Spinal cord (tissue), 10 donors: ENCODE measurements around the gene PCP4L1. TPM values are rescaled to one million over a fixed set of nuclear protein-coding genes. Genes with fewer than 3 reads are reported as not detected.
A peak's percentile ranks its signal among the peaks of the same experiment; 100 is the strongest.

Experiments
- DNase-seq, 6 donors: peaks; one replicate each; pipeline versions ENCODE4 v3.0.0 to v3.0.0-alpha.2; 2013 to 2015; ENCODE audit warnings: low spot score in 6 of 6, low read depth in 4 of 6
- H3K27ac ChIP-seq: one replicate; pipeline ENCODE4 v1.5.1; 2013; ENCODE audit warnings: low read depth, low read length, control low read depth
- H3K27me3 ChIP-seq: one replicate; pipeline ENCODE4 v1.6.1; 2013; ENCODE audit warnings: low read length; ENCODE audit not compliant: control insufficient read depth, insufficient read depth
- H3K36me3 ChIP-seq: one replicate; pipeline ENCODE4 v1.6.1; 2013; ENCODE audit warnings: low read length; ENCODE audit not compliant: control insufficient read depth, insufficient read depth
- H3K4me1 ChIP-seq: one replicate; pipeline ENCODE4 v1.6.1; 2013; ENCODE audit warnings: low read length; ENCODE audit not compliant: control insufficient read depth, insufficient read depth
- H3K4me3 ChIP-seq: one replicate; pipeline ENCODE4 v1.5.1; 2013; ENCODE audit warnings: low read depth, low read length, control low read depth
- H3K9me3 ChIP-seq: one replicate; pipeline ENCODE4 v1.6.1; 2013; ENCODE audit warnings: low read length; ENCODE audit not compliant: control insufficient read depth, insufficient read depth
- WGBS: methylation state at CpG from one replicate; pipeline ENCODE4 v1.1.5; 2013; ENCODE audit warnings: missing lambda C conversion rate; ENCODE audit not compliant: insufficient coverage; 5-methylcytosine and 5-hydroxymethylcytosine counted together
- long read RNA-seq, 4 donors: transcript quantifications; one replicate each; lab custom pipeline, GENCODE V29; 2026
- polyA plus RNA-seq, 2 donors: library from polyadenylated mRNA; unstranded; fragments of 120-200 nt; gene quantifications; one replicate each; pipeline ENCODE4 v1.2.1, GENCODE V29; 2013; ENCODE audit not compliant: insufficient read length in 2 of 2
- total RNA-seq, 2 donors: library from RNA; depleted of rRNA in 1 of 2; stranded (reverse); fragments of 120-200 nt in 1 of 2; fragments of >200 nt in 1 of 2; gene quantifications; one replicate each; pipeline versions ENCODE4 v1.2.3 to v1.2.4, GENCODE V29; 2013 to 2014
- donor health status: healthy.

The PCP4L1 gene
- total RNA-seq: 10 to 100 TPM; 18.6 to 81.2 TPM
- polyA plus RNA-seq: 100 to 1,000 TPM; 104 to 113 TPM
- long read RNA-seq, donor 1, transcript PCP4L1-201 (3 exons, 1,424 nt): major isoform, 29 of 29 reads
- long read RNA-seq, donor 1, partial matches to known transcripts: 0 of 29 reads
- long read RNA-seq, donor 1, other reads (novel, unspliced or antisense): 0 of 29 reads
- long read RNA-seq, donor 2, transcript PCP4L1-201 (3 exons, 1,424 nt): major isoform, 7 of 27 reads
- long read RNA-seq, donor 2, partial matches to known transcripts: 20 of 27 reads
- long read RNA-seq, donor 2, other reads (novel, unspliced or antisense): 0 of 27 reads
- long read RNA-seq, donor 3, transcript PCP4L1-201 (3 exons, 1,424 nt): major isoform, 13 of 13 reads
- long read RNA-seq, donor 3, partial matches to known transcripts: 0 of 13 reads
- long read RNA-seq, donor 3, other reads (novel, unspliced or antisense): 0 of 13 reads
- long read RNA-seq, donor 4: 0 reads

DNA sequence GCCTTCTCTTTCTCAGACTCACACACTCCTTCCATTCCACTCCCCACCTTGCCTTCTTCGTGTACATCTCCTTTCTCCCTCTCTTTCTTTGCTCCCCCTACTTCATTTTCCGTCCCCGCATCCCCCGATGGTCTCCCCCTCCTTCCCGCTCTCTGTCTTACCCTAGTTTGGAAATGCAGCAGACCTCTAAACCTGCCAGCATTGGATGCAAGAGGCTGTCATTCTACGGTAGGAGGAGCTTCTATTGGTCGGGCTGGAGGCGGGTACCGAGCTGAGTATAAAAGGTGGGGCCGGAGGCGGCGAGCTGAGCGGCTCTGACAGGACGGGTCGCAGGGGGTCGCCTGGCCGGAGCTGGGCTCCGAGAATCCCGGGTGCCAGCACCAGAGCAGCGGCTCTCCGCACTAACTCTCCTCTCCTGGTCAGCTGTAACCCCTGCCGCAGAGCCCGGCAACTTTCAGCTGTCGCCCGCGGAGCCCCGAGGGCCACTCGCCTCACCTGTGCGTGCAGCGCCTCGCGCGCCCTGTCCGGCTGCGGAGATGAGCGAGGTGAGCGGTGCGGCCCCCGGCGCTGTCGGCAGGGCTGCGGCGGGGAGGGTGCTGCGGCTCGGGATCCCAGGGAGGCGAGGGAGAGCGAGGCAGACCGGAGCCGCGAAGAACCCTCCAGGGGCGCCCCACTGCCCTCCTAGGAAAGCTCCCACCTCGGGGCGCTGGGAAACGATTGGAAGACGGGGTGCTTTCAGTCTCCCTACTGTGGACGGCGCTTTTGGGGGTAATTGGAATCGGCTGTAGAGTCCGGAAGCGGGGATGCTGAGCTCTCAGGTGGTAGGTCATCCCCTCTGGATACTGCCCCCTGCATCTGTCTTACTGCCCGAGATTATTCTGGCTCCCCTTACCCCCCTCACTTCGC, at the start of gene PCP4L1:
Gene PCP4L1 (plus strand): TSS at position 307 of the 906 bp plus-strand sequence. CDS start 230 bp downstream, at position 537.
- DNase-seq: peak; percentile 69 to 98 (median 80)
- Histone ChIP-seq H3K9me3 (no peaks in the 10 kb centered on the region), H3K27me3 (peaks cover 10% of the 10 kb centered on the region), H3K36me3 (no peaks in the 10 kb centered on the region), H3K4me1 (peaks cover 13% of the 10 kb centered on the region), H3K4me3 (peak within 1 kb of the TSS; percentile 56), H3K27ac (no peak within 1 kb of the TSS)
- under 1% methylated on average over 55 of the region's 62 CpGs for WGBS

DNA sequence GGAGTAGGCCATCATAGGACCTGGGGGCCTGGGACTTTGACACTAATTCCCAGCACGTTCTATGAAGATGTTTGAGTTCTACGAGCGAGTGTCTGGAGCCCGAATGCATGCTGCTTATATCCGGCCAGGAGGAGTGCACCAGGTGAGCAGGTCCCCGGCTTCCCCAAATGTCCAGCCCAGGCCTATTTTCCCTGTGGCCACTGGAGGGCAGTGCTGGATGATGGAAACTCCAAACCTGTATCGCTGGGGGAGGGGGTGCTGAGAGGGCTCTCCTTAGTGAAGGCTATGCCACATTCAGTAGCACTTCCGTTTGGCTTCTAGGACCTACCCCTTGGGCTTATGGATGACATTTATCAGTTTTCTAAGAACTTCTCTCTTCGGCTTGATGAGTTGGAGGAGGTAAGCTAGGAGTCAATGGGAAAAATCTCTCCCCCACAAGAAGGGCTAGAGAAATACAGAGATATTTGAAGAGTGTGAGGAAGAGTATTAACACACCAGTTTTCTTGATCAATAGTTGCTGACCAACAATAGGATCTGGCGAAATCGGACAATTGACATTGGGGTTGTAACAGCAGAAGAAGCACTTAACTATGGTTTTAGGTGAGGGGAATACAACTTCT, 48.6 kb upstream of the PCP4L1 start:
- H3K27me3 ChIP-seq: no peaks in the 10 kb centered on the region
- H3K9me3 ChIP-seq: no peaks in the 10 kb centered on the region
- H3K4me3 ChIP-seq: no peak overlapping the region
- peak in 3 of 6 donors; percentile 49 to 91 (median 83) for DNase-seq
- no peak overlapping the region for H3K27ac ChIP-seq
- 29% methylated on average over 6 of the region's 11 CpGs for WGBS
- H3K36me3 ChIP-seq: peaks cover 74% of the 10 kb centered on the region
- H3K4me1 ChIP-seq: no peaks in the 10 kb centered on the region

DNA sequence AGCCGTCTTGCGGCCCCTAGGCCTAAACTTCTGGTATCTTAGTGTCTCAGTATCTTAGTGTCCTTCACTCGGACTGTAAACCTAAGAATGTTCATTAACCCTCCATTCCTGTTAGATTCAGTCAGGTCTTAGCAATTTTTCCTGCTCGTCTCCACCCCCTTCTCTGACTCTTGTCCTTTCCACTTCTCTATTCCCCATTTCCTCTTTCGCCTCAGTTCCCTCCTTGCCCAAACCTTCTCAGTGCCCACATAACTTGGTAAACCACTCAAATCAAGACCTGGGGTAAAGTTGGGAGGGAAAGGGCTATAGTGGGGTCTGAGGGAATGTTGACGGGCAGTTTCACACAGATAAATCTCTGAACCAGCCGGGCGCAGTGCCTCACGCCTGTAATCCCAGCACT, 44.2 kb upstream of the PCP4L1 start:
- Histone ChIP-seq H3K9me3 (no peaks in the 10 kb centered on the region), H3K4me3 (no peak overlapping the region), H3K4me1 (no peaks in the 10 kb centered on the region), H3K27me3 (no peaks in the 10 kb centered on the region), H3K27ac (no peak overlapping the region), H3K36me3 (peaks cover 57% of the 10 kb centered on the region)
- 94% methylated on average over 5 of the region's 9 CpGs for WGBS
- DNase-seq: no peak

DNA sequence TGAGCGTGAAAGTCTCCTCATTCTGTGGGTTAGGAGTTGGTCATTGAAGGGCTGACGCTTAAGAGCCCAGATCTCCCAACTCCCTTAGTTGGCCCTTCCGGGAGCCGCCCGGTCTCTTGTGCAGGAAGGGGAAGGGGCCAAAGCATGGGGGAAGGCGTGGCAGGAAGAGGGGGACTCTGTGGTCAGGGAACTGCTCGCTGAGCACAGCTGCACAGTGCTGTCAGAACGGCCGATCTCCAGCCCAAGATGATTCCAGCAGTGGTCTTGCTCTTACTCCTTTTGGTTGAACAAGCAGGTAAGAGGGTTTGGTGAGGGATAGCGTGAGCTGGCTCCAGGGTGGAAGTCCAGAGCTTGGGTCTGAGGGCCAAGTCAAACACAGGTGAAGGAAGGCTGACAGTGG, 43.5 kb upstream of the PCP4L1 start, which contains the start of gene FCER1G:
Gene FCER1G (plus strand): TSS at position 220 of the 400 bp plus-strand sequence. CDS start 27 bp downstream, at position 247.
- H3K36me3 ChIP-seq: peaks cover 49% of the 10 kb centered on the region
- no peaks in the 10 kb centered on the region for H3K4me1 ChIP-seq
- WGBS: 97% methylated on average over 9 of the region's 10 CpGs
- H3K9me3 ChIP-seq: no peaks in the 10 kb centered on the region
- H3K4me3 ChIP-seq: peak within 1 kb of the TSS; percentile 12
- no peak for DNase-seq
- H3K27ac ChIP-seq: no peak within 1 kb of the TSS
- no peaks in the 10 kb centered on the region for H3K27me3 ChIP-seq

DNA sequence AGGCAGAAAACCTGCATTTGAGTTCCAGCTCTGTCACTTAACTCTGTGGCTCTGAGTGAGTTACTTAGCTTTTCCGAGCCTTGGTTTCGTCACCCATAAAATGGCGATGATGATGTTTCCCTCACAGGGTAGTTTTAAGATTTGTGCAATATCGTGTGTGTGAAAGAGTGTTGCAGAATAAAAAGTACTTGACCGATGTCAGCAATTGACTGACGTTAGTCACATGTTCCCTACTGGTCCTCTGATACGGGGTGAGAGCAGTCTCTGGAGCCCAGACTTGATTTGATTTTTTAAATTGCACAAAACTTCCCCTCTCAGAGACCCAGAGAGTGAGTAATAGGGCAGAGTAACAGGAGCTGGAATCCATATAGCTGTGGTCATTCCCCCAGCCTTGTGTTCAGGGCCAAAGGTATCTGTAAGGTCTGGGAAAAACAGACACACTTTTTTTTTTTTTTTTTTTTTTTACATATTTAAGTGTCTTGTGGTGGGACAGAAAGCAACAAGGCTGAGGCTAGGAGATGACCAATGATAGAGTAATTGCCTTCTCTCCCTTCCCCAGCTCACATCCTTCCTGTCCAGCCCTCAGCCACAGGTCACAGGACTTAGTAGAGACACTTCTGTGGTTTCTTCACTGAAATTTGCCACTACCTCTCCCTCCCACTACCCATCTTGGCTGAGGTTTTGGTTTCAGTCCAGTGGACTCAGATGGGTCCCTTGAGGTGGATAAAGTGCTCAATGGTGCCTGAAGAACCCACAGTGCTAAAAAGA, 41.4 kb upstream of the PCP4L1 start:
- WGBS: 66% methylated on average over 6 of the region's 7 CpGs
- Histone ChIP-seq H3K27me3 (no peaks in the 10 kb centered on the region), H3K4me3 (no peak overlapping the region), H3K27ac (no peak overlapping the region), H3K4me1 (no peaks in the 10 kb centered on the region), H3K36me3 (peaks cover 31% of the 10 kb centered on the region), H3K9me3 (no peaks in the 10 kb centered on the region)
- peak in 1 of 6 donors; percentile 55 for DNase-seq

DNA sequence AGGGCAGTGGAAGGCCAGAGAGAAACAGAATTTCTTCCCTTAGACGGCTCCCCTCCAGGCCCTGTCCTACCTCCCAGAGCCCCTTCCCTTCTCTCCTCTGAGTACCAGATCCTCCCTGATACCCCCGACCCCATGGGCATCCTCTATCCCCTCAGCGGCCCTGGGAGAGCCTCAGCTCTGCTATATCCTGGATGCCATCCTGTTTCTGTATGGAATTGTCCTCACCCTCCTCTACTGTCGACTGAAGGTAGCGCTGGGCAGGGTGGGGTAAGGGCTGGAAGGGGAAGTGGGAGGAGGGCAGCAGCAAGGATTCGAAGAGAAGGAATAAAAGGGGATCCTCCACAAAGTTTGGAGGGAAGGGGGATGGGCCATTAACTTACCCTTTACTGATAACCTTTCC, 40.7 kb upstream of the PCP4L1 start:
- H3K4me1 ChIP-seq: no peaks in the 10 kb centered on the region
- H3K27me3 ChIP-seq: no peaks in the 10 kb centered on the region
- WGBS: 53% methylated on average over 3 of the region's 6 CpGs
- no peak overlapping the region for H3K27ac ChIP-seq
- no peak for DNase-seq
- H3K36me3 ChIP-seq: peaks cover 24% of the 10 kb centered on the region
- H3K4me3 ChIP-seq: no peak overlapping the region
- no peaks in the 10 kb centered on the region for H3K9me3 ChIP-seq

DNA sequence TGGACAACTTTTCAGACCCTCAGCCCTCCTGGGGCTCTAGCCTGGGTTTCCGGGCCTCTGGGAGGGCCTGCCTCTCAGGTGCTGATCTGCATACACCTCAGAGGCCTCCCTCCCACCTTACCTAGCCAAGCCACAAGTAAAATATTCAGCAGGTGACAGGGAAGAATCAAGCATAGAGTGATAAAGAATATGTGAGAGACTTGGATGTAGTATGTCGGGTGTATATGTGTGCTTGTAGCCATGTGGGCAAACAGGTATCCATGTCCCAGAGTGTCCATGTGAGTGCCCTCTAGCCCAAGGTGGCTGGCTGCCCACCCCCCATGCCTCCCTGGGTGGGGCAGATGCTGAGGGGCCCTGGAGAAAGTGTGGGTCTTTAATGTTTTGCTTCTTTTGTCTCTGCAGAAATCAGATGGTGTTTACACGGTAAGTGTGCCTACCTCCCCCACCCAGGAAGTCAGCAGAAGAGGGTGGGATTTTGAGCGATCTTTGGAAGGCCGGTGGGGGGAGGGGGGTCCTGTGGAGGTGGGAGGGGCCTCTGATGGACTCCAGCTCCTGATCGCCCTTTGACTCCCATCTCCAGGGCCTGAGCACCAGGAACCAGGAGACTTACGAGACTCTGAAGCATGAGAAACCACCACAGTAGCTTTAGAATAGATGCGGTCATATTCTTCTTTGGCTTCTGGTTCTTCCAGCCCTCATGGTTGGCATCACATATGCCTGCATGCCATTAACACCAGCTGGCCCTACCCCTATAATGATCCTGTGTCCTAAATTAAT, 40.1 kb upstream of the PCP4L1 start:
- no peak overlapping the region for H3K27ac ChIP-seq
- H3K4me3 ChIP-seq: no peak overlapping the region
- 86% methylated on average over 4 of the region's 8 CpGs for WGBS
- peaks cover 19% of the 10 kb centered on the region for H3K36me3 ChIP-seq
- no peaks in the 10 kb centered on the region for H3K9me3 ChIP-seq
- H3K4me1 ChIP-seq: no peaks in the 10 kb centered on the region
- H3K27me3 ChIP-seq: no peaks in the 10 kb centered on the region
- DNase-seq: no peak

DNA sequence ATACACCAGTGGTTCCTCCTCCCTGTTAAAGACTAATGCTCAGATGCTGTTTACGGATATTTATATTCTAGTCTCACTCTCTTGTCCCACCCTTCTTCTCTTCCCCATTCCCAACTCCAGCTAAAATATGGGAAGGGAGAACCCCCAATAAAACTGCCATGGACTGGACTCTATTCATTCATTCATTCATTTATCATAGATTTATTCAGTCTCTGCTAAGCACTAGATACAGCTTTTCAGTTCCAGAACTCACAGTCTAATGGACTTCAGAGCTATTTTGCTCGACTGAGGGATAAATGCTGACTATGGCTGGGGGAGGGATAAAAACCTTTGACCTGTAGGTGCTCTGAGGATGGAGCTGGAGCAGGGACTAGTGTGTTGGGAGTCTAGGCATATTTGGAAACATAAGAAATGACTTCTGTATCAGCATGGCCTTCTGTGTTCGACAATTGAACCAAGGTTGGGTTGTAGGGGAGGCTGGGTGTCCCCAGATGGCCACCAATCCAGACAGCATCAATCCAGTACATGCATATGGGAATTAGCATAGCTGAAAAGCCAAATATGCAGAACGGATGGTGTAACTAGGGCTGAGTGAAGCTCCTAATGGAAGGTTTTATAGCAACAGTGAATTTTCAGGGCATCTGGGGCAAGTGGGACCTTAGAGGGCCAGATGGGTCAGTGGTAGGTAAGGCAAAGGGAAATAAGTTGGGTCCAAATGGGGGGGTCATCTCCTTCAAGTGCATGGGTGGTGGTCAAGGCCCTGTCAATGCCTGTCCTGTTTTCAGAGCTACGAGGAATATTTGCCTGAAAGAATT, 39.3 kb upstream of the PCP4L1 start:
- WGBS: 82% methylated on average over 5 of the region's 5 CpGs
- H3K4me1 ChIP-seq: no peaks in the 10 kb centered on the region
- H3K9me3 ChIP-seq: no peaks in the 10 kb centered on the region
- no peak overlapping the region for H3K4me3 ChIP-seq
- no peaks in the 10 kb centered on the region for H3K27me3 ChIP-seq
- H3K36me3 ChIP-seq: peaks cover 11% of the 10 kb centered on the region
- no peak for DNase-seq
- H3K27ac ChIP-seq: no peak overlapping the region
